ENCODE data around the gene NLGN3.

The NLGN3 gene

DNA sequence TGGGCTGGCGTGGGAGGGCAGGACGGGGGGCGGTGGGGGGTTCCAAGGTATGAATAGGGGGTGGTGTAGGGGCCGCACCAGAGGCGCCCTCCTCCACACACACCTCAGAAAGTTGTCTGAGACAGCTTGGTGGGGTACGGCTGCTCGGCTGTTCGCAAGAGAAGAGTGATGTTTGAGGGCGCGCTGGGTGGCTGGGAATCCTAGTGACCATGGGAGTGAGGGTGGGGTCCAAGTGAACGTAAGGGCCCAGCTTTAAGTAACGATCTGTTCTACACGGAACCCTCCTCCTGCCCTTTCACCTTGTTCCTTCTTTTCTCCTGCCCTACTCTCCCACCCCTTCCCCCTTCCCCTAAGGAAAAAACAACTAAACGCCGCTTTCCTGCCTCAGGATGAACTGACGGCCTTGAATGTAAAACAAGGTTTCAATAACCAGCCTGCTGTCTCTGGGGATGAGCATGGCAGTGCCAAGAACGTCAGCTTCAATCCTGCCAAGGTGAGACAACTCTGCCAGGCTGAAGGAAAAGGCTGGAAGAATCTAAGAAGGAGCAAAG, 25.6 kb upstream of the NLGN3 start:
- no peak for DNase-seq

- DNase-seq = peak; percentile 52
These were observed 16.3 kb upstream of the NLGN3 start for GRCh38 chrX:71128166-71128833.

- DNase-seq = peak; percentile 37
These were observed 15.5 kb upstream of the NLGN3 start for GRCh38 chrX:71128915-71129765.

DNA sequence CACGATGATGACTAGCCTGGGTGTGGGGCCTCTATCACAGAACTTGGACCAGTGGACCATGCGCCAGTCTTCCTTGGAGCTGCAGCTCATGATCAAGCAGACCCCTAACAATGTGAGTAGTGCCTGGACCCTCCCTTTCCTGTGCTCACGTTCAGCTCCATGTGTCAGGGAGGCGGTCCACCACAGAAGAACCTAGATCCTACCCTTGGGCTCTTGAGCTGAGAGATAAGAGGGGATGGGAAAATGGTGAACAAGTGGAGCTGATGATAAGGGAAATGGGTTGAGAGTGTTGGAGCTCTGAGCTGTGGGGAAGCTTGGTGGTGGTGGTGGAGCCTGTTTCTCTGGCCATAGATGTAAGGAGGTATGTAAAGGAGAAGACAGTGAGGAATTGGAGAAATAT, 13.1 kb upstream of the NLGN3 start:
- DNase-seq = no peak

GRCh38 chrX:71140440-71140839, 4.2 kb upstream of the NLGN3 start:
- DNase-seq = no peak

DNA sequence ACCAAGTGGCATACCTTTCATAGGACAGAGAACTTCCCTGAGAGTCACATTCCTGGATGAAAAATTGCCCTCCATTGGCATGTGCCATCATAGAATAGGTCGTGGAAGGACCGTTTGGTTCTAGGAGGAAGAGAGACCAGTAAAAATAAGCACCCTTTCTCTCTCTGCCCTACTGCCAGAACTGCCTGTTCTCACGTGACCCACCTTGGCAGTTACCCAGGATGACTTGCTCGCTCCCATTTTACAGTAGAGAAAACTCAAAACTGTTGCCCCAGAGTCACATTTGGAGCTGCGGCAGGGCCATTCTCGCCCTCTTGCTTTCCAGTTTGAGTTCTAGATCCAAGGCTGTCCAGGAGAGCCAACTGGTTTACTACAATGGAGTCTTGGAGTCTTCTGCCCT, 1.1 kb upstream of the NLGN3 start:
- DNase-seq = no peak

- no peak for DNase-seq
These were observed 3.0 kb downstream of the NLGN3 start for GRCh38 chrX:71147496-71148277.

- DNase-seq = no peak
These were observed 3.6 kb downstream of the NLGN3 start for GRCh38 chrX:71148278-71148663.

DNA sequence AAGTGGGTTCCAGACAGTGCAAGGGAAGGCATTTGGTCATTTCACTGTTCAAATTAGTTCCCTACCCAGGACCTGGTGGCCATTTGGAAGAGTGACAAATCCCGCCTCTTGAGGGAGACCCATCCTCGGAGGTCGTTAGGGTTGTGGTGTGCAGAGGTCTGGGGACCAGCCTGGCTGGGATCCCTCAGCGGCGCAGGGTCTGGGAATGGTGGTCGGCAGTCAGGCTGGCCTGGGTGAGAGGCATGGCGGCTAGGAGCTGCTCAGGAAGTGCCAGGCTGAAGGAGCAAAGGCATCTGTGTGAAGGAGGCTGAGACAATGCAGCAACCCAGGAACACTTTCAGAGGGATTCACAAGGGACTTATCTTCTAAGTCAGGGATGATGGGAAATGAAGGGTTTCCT, 6.7 kb downstream of the NLGN3 start:
- no peak for DNase-seq

GRCh38 chrX:71154196-71154595, 9.6 kb downstream of the NLGN3 start:
- DNase-seq = no peak

DNA sequence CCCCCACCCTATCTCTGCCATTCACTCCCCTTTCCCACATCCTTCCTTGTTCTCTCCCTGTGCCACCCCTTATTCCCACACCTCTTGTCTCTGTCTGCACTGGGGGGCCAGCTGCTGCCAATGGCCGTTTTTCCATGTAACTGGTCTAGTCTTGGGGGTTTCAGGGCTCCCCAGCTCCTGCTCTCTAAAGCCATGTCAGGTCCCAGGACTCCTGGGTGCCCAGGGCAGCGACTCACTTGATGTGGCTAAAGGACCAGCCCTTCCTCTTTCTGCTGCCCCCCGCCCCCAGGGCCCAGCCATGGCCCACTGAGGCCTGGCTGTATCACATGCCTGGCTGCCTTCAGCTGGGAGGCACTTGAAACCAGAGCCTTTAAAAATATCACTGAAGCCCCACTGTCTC, 10.0 kb downstream of the NLGN3 start:
- no peak for DNase-seq

DNA sequence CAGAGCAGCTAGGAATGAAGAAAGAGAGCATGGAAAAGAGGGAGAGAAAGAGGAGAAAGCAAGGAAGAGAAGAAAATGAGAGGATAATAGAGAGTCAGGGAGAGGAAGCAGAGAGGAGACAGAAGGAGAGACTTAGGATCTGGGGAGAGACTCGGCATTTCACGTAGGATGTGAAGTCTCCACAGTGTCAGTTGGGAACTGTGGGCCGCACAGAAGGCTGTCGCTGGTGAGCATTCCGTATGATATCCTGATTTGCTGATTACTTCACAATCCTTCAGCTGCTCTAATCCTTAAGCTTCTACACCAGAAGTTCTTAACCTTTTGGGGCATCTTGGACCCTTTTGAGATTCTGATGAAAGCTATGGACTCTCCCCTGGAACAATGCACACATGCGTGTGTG, 14.0 kb downstream of the NLGN3 start:
- no peak for DNase-seq

GRCh38 chrX:71159335-71159734, 14.7 kb downstream of the NLGN3 start:
- no peak for DNase-seq

DNA sequence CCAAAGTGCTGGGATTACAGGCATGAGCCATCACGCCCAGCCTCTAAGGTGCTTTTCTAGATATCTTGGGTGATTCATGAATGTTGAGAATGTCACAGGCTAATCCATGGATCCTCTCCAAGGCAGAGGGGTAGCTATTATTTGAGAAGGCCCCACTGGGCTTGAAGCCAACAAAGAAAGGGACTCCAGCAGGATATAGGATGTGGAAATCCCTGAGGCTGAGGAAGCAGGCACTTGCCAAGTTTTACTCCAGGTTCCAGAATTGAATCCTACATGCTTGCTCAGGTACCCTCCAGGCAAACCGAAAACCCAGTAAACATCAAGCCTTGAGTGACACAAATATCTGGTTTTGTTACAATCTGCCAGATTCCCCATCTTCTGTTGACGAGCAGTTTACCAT, 15.8 kb downstream of the NLGN3 start:
- DNase-seq = no peak

GRCh38 chrX:71162981-71163380, 18.3 kb downstream of the NLGN3 start:
- no peak for DNase-seq

DNA sequence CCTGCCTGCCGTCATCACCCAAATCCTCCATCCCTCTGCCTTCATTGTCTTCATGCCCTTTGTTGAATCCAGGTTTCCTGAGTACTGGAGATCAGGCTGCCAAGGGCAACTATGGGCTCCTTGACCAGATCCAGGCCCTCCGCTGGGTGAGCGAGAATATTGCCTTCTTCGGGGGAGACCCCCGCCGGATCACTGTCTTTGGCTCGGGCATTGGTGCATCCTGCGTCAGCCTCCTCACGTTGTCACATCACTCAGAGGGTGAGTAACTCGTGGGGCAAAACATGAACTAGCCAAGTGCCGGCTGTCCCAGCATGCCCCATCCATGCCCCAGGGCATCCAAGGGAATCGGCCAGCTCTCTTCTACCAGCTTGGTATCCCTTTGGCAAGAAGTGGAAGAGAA, 19.4 kb downstream of the NLGN3 start:
- no peak for DNase-seq

- DNase-seq = no peak
These were observed 21.8 kb downstream of the NLGN3 start for GRCh38 chrX:71166461-71166860.

- no peak for DNase-seq
These were observed 22.6 kb downstream of the NLGN3 start for GRCh38 chrX:71167031-71167781.

DNA sequence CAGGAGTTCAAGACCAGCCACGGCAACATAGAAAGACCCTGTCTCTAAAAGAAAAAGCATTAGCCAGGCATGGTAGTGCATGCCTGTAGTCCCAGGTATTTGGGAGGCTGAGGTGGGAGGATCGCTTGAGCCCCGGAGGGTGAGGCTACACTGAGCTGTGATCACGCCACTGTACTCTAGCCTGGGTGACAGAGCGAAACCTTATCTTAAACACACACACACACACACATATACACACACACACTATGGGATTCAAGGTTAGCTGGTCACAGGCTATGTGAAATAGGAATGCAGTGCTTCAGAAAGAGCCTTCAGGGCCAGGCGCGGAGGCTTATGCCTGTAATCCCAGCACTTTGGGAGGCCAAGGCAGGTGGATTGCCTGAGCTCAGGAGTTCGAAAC, 23.5 kb downstream of the NLGN3 start:
- DNase-seq = no peak

- no peak for DNase-seq
These were observed 24.9 kb downstream of the NLGN3 start for GRCh38 chrX:71169586-71169985.

DNA sequence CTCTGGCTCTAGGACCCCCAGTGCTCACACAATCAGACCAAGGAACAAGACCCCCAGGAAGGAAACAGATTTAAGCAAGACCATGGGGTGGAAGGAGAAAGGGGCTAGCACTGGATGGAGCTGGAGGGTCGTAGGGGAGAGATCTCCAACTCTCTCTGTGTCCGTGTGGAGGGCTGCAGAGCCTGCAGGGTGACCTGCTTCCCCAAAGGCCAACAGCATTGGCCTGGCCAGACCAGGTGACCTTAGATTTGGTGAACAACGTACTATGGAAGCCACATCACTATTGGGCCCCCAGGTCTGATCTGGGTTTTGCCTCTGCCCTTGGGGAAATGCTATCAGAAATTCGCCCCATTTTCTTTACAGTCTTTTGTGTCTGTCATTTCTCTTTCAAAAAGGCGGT, 26.0 kb downstream of the NLGN3 start:
- no peak for DNase-seq

- no peak for DNase-seq
These were observed 26.6 kb downstream of the NLGN3 start for GRCh38 chrX:71171110-71171801.
